Hypothalamus (tissue), 51 donors: ENCODE measurements around the gene AP1M2.
"Not testable (repeated sequence)": the region's sequence is repeated elsewhere in the genome, so short reads cannot be mapped to it uniquely, and the experiment has no call there.

Source experiments
- DNase-seq, 51 donors: peaks; one replicate each; lab custom pipeline; 2025; lab: John Stamatoyannopoulos, UW

AP1M2 gene

DNA sequence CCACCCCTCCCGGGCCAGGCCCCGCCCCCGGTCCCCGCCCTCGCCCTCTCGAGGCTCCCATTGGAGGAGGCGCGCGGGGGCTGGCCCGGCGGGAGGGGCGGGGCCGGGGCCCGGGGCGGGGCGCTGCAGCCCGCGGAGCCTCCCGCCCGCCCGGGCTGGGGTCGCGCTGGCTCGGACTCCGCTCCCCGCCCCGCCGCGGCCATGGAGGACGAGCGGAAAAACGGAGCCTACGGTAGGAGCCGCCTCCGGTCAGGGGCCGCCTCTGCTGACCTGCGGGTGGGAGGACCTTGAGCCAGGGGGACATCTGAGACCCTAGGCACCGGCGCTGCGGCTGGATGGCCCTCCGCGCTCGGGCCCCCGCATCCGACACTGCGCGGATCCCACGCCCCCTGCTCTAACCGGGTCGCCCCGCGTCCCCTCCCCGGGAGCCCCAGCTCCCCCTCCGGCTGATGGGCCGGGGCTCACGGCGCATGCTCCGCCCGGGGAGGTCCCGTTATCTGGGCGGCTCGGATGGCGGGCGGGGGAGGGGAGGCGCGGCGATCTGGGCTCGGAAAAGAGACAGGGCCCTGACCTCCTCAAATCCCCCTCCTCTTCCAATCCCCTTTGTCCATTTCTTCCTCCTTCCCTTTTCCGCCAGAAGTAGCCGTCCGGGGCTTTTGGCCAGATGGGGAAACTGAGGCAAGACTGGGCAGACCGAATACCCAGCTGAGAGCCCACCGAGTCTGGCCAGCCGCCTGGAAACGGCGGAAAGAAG lies 15.4 kb upstream of the AP1M2 start:
- peak; percentile 9 to 88 (median 65) for DNase-seq

DNA sequence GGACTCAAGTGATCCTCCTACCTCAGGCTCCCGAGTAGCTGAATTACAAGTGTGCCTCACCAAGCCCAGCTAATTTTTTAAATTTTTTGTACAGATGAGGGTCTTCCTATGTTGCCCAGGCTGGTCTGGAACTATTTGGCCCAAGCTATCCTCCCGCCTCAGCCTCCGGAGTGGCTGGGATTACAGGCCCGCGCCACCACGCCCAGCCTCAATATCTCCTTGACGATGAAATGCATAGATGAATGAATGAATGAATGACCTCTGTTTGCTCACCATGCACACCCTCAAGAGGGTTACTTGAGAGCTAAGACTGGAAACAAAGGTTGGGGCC lies 14.9 kb upstream of the AP1M2 start:
- DNase-seq: no peak

DNA sequence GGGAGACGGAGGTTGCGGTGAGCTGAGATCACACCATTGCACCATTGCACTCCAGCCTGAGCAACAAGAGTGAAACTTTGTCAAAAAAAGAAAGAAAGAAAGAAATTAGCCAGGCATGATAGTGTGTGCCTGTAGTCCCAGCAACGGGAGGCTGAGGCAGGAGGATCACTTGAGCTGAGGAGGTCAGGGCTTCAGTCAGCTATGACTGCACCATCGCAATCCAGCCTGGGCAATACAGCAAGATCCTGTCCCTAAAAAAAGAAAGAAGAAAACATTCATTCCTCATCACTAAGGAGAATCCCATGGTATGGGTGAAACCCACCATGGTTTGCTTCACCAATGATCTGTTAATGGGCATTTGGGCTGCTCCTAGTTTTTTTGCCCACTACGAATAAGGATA lies 13.0 kb upstream of the AP1M2 start:
- no peak for DNase-seq

DNA sequence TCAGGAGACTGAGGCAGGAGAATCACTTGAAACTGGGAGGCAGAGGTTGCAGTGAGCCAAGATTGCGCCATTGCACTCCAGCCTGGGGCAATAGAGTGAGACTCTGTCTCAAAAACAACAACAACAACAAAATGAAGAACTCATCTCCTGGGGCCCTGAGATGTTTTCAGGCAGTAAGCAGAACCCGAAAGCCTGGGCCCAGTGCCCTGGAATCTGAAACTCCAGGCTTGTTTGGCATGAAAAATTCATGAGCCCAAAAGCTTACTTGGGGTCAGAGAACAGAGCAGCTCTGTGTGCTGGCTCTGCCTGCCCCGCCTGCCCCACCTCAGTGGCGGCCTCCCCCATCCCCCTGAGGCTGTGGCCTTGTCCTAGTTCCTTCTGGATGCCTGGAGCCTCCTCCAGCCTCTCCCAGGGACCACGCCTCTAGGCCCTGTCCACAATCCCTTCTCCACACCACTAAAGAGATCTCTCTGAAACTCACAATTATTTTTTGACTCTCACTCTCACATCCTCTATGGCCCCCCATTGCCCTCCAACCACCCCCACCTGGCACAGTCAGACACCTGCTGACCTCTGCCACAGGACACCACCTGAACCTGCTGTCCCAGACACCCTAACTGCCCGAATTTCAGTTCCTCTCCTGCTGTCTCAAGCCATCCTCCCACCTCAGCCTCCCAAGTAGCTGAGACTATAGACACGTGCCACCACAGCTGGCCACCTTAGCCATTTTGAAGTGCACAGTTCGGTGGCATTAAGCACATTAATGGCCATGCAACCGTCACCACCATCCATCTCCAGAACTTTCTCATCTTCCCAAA lies 6.9 kb upstream of the AP1M2 start:
- DNase-seq: peak in 39 of 51 donors; percentile 2 to 85 (median 32)

DNA sequence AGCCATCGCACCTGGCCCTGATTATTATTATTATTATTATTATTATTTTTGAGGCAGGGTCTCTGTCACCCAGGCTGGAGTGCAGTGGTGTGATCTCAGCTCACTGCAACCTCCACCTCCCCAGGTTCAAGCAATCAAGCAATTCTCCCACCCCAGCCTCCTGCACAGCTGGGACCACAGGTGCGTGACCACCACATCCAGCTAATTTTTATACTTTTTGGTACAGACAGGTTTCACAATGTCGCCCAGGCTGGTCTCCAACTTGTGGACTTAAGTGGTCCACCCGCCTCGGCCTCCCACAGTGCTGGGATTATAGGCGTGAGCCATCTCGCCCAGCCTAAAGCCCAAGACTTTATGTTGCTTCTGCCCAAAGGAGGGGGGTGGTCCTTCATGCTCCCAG lies 6.0 kb upstream of the AP1M2 start:
- no peak for DNase-seq

DNA sequence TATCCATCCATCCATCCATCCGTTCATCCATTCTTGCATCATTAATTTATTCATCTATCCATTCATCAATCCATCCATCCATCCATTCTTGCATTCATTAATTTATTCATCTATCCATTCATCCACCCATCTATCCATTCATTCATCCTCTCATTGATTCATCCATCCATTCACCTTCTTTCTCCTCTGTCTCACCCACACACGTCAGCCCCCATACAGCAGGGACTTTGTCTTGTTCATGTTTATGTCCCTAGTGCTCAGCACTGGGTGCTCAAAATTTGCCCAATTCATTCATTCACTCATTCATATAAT lies 683 bp upstream of the AP1M2 start:
- DNase-seq: no peak

DNA sequence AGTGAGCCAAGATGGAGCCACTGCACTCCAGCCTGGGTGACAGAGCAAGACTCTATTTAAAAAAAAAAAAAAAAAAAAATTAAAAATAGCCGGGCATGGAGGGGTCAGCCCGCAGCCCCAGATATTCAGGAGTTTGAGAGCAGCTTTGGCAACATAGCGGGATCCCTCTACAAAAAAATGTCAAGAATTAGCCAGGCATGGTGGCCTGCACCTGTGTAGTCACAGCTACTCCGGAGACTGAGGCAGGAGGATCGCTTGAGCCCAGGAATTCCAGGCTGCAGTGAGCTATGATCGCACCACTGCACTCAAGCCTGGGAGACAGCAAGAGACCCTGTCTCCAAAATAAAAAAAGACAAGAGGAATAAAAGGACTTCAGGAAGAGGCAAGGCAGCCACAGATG lies 716 bp downstream of the AP1M2 start:
- no peak for DNase-seq

DNA sequence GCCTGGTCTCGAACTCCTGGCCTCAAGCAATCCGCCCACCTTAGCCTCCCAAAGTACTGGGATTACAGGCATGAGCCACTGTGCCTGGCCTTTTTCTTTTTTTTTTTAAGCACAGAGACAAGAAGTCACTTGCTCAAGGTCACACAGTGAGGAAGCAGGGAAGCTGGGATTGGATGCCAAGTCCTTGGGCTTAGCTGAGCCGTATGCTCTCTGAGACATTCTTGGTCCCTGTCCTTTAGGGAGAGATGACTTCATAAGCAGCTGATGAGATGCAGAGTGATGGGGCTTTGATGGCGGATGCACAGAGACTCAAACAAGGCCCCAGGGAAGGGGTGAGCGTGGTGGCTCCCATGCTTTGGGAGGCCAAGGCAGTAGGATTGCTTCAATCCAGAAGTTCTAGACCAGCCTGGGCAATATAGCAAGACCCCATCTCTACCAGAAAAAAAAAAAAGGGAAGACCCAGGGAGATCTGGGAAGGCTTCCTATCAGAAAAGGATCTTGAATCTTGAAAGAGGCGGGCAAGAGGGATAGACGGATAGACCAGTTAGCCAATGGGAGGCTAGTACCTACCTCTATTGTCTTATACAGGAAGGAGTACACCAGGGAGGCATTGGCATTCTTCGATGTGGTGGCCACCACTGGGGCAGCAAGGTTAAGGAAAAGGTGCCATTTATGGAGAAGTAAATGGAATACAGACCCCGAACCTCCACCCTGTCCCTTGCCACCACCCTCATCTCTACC lies 3.9 kb downstream of the AP1M2 start:
- DNase-seq: no peak

DNA sequence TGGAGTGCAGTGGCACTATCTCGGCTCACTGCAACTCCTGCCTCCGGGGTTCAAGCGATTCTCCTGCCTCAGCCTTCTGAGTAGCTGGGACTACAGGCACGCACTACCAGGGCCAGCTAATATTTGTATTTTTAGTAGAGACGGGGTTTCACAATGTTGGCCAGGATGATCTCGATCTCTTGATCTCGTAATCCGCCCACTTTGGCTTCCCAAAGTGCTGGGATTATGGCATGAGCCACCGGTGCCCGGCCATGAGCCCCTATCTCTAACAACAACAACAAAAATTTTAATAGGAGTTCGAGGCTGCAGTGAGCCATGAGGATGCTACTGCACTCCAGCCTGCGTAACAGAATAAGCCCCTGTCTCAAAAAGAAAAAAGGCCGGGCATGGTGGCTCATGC lies 5.0 kb downstream of the AP1M2 start:
- DNase-seq: no peak

DNA sequence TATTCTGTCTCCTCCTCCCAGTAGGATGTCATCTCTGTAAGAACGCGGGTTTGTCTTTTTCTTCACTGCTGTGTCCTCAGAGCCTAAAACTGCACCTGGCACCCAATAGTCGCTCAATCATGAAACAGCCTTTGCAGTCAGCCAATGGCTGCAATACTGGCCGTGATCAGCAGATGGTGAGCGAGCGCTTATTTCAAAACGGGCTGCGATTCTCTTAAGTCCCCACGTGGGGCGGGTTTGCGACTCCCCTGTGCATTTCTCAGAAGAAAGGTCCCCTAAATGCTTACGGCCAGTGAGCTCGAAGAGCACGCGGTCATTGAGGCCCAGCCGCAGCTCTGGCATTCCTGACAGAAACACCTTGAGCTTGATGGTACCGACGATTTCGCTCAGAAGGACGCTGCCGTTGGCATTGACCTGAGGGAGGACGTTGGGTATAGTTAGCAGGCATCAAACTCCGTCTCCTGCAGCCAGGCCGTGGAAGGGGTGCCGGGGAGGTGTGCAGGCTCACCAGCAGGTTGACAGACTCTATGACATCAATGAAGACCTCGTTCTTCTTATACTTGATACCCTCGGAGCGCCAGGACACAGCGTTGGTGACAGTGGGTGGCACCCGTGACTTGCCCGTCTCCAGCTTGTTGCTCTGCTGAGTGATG lies 6.0 kb downstream of the AP1M2 start:
- peak; percentile 8 to 94 (median 74) for DNase-seq

DNA sequence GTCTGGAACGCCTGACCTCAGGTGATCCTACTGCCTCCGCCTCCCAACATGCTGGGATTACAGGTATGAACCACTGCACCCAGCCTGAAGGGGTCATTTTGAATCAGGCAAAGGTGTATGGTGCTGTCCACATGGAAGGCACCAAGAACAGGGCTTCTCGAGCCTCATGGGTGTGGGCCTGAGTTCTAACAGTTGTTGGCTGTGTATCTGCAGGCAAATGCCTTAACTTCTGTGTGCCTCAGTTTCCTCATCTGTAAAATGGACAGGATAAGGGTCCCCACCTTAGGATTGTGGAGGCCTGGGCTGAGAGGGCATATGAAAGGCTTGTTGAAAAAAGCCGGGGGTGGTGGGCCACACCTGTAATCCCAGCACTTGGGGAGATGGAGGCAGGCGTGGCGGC lies 9.2 kb downstream of the AP1M2 start:
- DNase-seq: no peak

DNA sequence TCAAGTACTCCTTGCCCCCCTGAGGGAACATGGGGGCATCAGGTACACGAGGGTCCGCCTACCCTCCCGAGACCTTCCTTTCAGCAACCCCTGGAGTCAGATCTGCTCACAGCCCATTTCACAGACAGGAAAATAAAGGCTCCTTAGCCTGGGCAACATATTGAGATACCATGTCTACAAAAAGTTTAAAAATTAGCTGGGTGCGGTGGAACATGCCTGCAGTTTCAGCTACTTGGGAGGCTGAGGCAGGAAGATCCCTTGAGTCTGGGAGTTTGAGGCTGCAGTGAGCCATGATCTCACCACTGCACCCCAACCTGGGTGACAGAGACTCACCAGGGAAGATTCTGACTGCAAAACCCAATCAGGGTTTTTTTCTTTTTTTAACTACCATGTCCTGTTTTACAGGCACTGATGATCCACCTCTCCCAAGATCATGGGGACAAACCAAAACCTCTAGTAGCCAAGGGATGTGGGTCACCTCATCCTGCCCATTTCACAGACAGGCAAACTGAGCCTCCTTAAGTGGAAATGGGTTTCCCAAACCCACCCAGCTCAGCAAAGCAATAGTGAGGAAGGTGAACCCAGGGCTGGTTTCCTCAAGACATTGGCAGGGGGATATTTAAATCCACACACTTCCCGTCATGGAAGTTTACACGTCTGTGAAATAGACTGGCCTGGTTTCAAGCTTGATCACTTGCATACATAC lies 11.9 kb downstream of the AP1M2 start:
- DNase-seq: no peak

DNA sequence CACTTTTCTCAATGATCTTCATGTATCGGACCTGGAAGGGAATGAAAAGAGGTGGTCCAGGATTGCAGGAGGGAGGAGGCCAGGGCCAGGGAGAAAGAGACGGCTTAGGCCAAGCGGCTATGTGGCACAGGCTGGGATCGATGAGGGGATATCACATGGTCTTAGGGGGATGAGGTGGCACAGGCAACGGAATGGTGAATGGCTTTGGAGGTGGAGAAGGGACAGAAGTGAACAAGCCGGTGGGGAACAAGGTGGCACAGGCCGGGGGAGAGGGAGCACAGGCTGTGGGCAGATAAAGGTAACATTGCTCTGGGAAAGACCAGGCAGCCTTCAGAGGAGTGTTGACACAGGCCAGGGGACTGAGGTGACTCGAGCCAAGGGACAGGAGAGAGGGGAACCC lies 12.7 kb downstream of the AP1M2 start:
- DNase-seq: no peak

DNA sequence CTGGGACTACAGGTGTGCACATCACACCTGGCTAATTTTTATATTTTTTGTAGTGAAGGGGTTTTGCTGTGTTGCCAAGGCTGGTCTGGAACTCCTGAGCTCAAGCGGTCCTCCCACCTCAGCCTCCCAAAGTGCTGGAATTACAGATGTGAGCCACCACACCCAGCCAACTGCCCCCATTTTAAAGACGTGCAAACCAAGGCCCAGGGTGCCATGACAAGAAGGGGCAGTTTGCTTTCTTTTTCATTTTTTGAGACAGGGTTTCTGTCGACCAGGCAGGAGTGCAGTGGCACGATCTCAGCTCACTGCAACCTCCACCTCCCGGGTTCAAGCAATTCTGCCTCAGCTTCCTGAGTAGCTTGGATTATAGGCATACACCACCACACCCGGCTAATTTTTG lies 13.3 kb downstream of the AP1M2 start:
- DNase-seq: not testable (repeated sequence)

DNA sequence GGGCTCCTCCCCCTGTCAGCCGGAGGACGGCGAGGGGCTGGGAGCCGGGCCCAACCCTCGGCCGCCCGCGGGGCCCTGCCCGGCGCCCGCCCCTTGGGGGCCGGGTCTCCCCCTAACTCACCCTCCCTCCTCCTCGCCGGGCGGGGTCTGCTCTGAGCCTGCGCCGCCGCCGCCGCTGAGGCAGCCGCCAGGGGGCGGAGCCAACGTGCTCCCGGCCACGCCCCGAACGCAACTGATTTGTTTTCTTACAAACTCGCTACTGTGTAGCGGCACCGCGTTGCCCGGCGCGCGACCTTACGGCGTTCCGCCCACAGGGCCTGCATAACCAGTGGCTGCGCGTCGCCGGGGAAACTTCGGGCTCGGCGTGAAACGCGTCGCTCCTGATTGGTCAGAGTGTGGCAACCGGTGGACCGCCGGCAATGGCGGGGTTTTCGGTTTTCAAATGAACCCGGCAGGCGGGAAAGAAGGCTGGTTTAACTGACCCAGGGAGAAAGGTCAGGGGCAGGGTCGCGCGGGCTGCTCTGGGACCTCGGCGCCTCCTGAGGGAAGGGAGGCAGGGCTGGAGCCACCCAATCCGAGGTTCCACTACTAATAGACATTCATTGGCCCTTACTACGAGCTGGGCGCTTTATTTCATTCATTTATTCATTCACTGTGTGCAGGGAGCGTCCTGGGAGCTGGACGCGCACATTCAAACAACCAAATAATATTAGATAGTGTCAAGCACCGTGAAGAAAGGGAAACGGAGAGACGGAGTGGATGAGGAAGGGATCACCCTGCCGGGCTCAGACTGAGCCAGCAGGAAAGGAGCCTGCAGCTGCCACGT lies 18.1 kb downstream of the AP1M2 start, which contains the start of gene CDKN2D:
CDKN2D (minus strand) TSS at position 154 of the 826 bp plus-strand sequence. CDS start 326 bp downstream, outside the sequence.
- DNase-seq: peak; percentile 73 to 100 (median 99)

DNA sequence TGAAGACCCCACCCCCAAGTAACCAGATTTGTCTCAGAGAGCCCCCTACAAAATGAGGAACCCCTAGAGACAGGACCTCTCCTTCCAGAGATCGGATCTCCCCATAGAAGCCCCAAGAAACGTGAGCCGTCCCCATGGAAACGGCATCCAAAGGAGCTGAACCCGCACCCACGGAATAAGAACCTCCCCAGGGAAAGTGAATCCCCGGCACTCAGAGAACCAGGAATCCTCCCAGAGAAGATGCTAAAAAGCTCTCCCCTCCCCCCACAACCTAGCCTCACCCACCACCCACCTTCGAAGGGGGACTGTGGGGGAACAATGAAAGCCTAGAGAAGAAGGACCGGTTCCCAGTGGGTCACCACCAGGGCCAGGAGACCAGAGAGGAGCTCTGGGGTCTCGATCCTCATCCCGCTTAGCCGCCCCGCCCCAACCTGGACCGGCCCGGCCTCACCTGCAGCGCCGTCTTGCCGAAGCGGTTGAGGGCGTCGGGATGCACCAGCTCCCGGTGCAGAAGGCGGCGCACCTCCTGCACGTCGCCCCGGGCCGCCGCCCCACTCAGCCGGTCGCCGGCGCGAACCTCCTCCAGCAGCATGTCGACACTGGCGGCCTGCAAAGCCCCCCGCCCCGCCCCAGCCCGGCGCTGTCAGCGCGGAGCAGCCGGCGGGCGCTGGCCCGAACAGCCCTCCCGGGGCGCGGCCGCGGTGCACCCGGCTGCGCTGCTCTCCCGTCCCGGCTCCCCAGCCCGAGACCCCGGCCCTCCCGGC lies 18.9 kb downstream of the AP1M2 start:
- DNase-seq: peak in 13 of 51 donors; percentile 13 to 63 (median 46)

DNA sequence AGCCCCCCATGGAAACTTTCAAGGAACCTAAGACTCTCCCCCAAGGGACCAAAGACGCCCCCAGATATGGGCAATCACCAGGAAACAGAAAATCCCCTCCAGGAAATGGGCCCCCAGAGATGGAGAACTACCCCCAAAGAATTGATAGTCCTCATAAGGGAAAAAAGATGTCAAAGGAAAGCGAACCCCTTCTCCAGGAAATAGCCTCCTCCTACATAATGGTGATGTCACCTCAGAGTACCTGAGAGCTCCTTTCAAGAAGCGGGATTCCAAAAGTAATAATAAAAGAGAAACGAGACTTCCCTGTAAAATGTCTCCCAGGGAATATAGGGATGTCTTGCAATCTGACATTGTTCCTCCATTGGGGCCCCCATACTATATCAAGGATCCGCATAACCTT lies 19.5 kb downstream of the AP1M2 start:
- no peak for DNase-seq

DNA sequence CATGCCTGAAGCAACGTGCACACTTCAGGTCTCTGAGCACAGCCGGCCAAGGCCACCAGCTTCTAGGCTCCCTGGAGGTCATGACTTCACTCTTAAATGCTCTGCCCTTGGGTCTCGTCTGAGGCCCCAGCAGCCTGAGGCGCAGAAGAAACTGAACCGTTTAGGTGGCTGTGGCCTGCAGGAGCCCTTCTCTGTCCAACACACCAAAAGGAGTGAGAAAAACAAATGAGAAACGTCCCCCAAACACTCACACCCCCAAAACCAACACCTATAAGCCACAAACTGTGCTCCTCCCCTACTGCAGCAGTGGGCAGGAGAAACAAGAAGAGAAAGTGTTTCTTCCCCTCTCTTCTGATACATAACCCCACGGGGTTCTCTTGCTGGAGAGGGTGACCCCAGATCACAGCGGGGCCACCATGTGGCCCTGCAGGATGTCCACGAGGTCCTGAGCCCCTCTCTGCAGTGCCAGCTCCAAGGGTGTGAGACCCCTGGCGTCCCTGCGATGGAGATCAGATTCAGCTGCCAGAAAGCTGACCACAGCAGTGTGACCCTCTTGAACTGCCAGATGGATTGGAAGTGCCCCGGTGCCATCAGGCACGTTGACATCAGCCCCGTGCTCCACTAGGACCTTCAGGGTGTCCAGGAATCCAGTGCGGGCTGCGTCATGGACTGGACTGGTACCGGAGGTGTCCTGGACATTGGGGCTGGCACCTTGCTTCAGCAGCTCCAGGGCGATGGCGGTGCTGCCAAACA lies 20.3 kb downstream of the AP1M2 start:
- peak in 4 of 51 donors; percentile 6 to 14 (median 9) for DNase-seq
